IPS-18c (cell line): ENCODE results near the gene OGFR.

Source experiments
- H3K4me3 ChIP-seq: 2 replicates; pipeline ENCODE4 v1.7.0; 2013; ENCODE audit warnings: low read depth, mild to moderate bottlenecking, low read length, moderate library complexity; ENCODE audit not compliant: insufficient read depth
- H3K9me3 ChIP-seq: one replicate; pipeline ENCODE4 v1.6.1; 2013; ENCODE audit warnings: mild to moderate bottlenecking, low read length, moderate library complexity; ENCODE audit not compliant: control insufficient read depth, insufficient read depth

The OGFR gene

GRCh38 chr20:62805711-62806382 lies 1.2 kb downstream of the OGFR start:
- Histone ChIP-seq H3K4me3 (peak overlapping the region; percentile 74), H3K9me3 (no peaks in the 10 kb centered on the region)

GRCh38 chr20:62806383-62807050 lies 1.9 kb downstream of the OGFR start:
- no peaks in the 10 kb centered on the region for H3K9me3 ChIP-seq
- no peak overlapping the region for H3K4me3 ChIP-seq

- H3K4me3 ChIP-seq: no peak overlapping the region
- H3K9me3 ChIP-seq: no peaks in the 10 kb centered on the region
Measured at GRCh38 chr20:62807444-62808210, 3.0 kb downstream of the OGFR start.

GRCh38 chr20:62808211-62808865 lies 3.7 kb downstream of the OGFR start:
- H3K4me3 ChIP-seq: no peak overlapping the region
- no peaks in the 10 kb centered on the region for H3K9me3 ChIP-seq

- Histone ChIP-seq H3K4me3 (no peak overlapping the region), H3K9me3 (no peaks in the 10 kb centered on the region)
Measured at GRCh38 chr20:62809530-62810428, 5.1 kb downstream of the OGFR start.

GRCh38 chr20:62811320-62811719 lies 6.7 kb downstream of the OGFR start:
- no peak overlapping the region for H3K4me3 ChIP-seq
- no peaks in the 10 kb centered on the region for H3K9me3 ChIP-seq

- Histone ChIP-seq H3K9me3 (no peaks in the 10 kb centered on the region), H3K4me3 (no peak overlapping the region)
Measured at GRCh38 chr20:62811720-62812119, 7.1 kb downstream of the OGFR start.

GRCh38 chr20:62812181-62812906 lies 7.7 kb downstream of the OGFR start:
- H3K9me3 ChIP-seq: no peaks in the 10 kb centered on the region
- H3K4me3 ChIP-seq: no peak overlapping the region

- H3K9me3 ChIP-seq: no peaks in the 10 kb centered on the region
- no peak overlapping the region for H3K4me3 ChIP-seq
Measured at GRCh38 chr20:62812907-62813200, 8.2 kb downstream of the OGFR start.

GRCh38 chr20:62813588-62813987 lies 9.0 kb downstream of the OGFR start:
- H3K4me3 ChIP-seq: no peak overlapping the region
- no peaks in the 10 kb centered on the region for H3K9me3 ChIP-seq

GRCh38 chr20:62814060-62814708 lies 9.5 kb downstream of the OGFR start:
- no peaks in the 10 kb centered on the region for H3K9me3 ChIP-seq
- H3K4me3 ChIP-seq: no peak overlapping the region

GRCh38 chr20:62814709-62815065 lies 10.1 kb downstream of the OGFR start:
- Histone ChIP-seq H3K4me3 (no peak overlapping the region), H3K9me3 (no peaks in the 10 kb centered on the region)

- Histone ChIP-seq H3K9me3 (no peaks in the 10 kb centered on the region), H3K4me3 (peak overlapping the region; percentile 58)
Measured at GRCh38 chr20:62815066-62815991, 10.7 kb downstream of the OGFR start.

- Histone ChIP-seq H3K4me3 (peak overlapping the region; percentile 58), H3K9me3 (no peaks in the 10 kb centered on the region)
Measured at GRCh38 chr20:62816031-62816883, 11.6 kb downstream of the OGFR start.
